Measurements from ENCODE around the gene GNAO1.

The GNAO1 gene

DNA sequence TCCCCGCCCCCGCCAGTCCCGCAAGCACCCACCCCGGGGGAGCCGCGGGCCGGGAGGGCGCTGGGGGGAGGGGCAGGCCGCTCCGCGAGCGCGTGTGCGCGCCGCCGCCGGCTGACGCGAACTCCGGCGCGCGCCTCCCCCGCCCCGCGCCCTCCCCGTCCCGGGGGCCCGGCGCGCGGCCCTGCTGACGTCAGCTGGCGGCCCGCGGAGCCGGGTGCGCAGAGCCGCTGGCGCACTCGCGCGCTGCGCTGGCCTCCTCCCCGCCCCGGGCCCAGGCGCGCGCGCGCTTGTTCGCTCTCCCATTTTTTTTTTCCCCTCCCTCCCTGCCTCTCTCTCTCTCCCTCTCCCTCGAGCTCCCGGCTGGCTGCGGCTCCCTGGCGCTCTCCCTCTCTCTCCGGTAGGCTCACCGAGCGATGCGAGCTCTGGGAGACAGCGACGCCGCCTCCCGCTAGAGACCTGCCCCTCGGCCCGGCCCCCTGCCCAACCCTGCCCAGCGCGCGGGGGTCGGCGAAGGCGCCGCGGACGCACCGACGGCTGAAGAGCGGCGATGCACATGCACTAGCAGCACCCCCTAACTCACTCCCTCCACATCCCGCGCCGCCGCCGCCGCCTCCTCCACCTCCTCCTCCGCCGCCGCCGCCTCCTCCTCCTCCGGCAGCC lies at the start of gene GNAO1:
GNAO1 (plus strand) TSS at position 334 of the 660 bp plus-strand sequence. CDS start 747 bp downstream, outside the sequence.
- no peak for DNase-seq

DNA sequence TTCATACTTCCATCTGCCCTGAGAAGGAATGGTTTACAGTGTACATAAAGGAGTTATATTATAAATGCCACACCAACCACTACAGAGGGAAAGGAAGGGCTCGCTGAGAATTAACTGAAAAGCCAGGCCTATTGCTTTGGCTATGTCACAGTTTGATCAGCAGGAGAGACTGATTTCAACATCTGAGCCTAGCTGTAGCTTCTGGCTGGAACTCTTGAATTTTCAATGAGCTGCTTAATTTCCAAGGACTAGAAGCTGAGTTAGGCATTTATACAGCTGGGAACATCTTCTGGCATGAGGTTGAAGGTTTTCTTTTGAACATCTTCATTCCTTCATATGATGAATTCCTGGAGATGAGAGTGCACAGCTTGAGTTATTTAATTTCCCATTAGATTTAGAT lies 47.6 kb upstream of the GNAO1 start:
- no peak for DNase-seq

DNA sequence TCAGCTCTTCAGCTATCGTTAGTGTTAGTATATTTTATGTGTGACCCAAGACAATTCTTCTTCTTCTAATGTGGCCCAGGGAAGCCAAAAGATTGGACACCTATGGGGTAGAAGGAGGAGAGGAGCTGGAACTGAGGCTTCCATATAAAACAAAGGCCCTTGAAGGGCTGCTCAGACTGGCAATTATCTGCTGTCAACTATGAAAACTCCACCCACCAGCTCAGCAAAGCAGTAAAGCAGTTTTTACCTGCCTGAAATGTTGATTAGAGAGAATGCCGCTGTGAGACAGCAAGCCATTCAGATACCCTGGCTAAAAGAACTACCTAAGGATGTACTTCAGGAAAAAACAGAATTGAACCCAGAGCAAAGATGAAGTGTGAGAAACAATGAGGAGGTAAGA lies 45.9 kb upstream of the GNAO1 start:
- DNase-seq: no peak

- no peak for DNase-seq
These were observed 39.7 kb upstream of the GNAO1 start for GRCh38 chr16:56151621-56152020.

DNA sequence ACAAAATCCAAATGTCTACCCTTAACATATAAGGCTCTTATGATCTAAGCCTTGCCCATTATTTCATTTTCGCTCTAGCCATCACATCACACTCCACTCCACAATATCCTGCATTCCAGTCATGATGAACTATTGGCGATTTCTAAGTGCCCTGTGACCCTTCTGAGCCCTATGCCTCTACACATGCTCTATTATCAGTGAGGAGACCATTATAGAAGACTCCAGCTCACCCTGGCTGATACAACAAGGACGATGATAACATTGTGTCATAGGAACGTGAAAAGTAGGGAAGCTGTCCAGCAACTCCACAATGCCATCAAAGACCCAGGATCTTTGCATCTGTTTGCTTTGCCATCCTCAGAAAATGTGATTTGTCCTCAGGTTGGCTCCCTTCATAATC lies 29.6 kb upstream of the GNAO1 start:
- no peak for DNase-seq

GRCh38 chr16:56163089-56163488 lies 28.2 kb upstream of the GNAO1 start:
- DNase-seq: no peak

GRCh38 chr16:56163938-56164337 lies 27.4 kb upstream of the GNAO1 start:
- no peak for DNase-seq

DNA sequence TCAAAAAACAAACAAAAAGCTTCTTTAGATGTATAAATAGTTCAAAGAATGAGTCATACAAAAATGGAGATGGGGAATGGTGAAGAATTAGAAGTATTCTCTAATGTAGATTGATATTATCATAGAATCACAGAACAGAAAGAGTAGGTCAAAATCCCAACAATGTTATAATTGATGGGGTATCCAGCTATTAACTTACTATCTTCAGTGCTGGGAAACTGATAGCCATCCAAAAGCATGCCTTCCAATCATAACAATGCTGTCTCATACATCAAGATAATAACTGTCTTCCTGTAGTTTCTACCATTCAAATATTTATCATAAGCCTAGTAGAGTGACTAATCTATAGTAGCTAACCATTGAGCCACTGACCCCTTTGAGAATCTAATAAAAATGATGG lies 26.7 kb upstream of the GNAO1 start:
- no peak for DNase-seq

GRCh38 chr16:56174411-56174810 lies 16.9 kb upstream of the GNAO1 start:
- no peak for DNase-seq

GRCh38 chr16:56181401-56181800 lies 9.9 kb upstream of the GNAO1 start:
- DNase-seq: no peak

GRCh38 chr16:56183266-56183665 lies 8.0 kb upstream of the GNAO1 start:
- DNase-seq: no peak

GRCh38 chr16:56190048-56190676 lies 1.1 kb upstream of the GNAO1 start:
- no peak for DNase-seq

GRCh38 chr16:56190677-56191155 lies 573 bp upstream of the GNAO1 start:
- DNase-seq: no peak

- no peak for DNase-seq
These were observed 746 bp downstream of the GNAO1 start for GRCh38 chr16:56191835-56192634.

GRCh38 chr16:56192635-56192945 lies 1.3 kb downstream of the GNAO1 start:
- no peak for DNase-seq

GRCh38 chr16:56192986-56193945 lies 2.0 kb downstream of the GNAO1 start:
- DNase-seq: no peak

GRCh38 chr16:56193951-56194726 lies 2.9 kb downstream of the GNAO1 start:
- peak; percentile 15 for DNase-seq

DNA sequence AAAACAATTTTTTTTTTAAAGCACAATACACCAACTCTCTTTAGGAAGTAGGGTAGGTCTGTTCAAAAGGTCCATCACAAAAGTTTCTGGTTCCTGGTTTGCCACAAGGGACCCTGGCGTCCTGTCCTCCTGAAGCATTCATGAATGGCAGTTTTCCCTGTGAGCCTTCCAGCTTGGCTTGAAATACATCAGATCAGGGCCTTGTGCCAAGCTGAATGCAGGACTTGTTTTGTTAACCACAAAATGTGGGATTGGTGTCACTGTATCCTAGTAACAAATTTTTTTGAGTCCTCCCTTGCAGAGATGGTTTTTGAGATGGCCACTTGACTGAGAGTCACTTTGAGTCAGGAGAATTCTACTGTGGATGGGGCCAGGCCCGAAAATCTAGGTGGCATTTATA lies 3.9 kb downstream of the GNAO1 start:
- DNase-seq: no peak

DNA sequence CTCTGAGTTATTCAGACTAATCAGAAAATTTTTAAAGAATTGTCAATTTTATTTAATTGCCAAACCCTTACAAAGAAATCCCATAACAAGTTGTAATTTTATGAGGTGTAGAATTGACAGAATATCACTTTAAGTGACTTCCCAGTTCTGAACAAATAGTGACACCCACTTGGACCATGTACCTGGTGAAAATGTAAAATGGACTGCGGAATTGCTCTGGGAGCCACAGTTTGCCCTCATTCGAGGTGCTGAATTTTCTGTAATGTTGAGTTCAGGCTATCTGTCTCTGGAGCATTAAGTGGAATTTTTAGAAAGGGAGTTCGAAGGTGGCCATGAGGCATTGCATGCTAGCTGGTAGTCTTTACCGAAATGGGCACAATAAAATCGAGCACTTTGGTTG lies 5.1 kb downstream of the GNAO1 start:
- DNase-seq: no peak

DNA sequence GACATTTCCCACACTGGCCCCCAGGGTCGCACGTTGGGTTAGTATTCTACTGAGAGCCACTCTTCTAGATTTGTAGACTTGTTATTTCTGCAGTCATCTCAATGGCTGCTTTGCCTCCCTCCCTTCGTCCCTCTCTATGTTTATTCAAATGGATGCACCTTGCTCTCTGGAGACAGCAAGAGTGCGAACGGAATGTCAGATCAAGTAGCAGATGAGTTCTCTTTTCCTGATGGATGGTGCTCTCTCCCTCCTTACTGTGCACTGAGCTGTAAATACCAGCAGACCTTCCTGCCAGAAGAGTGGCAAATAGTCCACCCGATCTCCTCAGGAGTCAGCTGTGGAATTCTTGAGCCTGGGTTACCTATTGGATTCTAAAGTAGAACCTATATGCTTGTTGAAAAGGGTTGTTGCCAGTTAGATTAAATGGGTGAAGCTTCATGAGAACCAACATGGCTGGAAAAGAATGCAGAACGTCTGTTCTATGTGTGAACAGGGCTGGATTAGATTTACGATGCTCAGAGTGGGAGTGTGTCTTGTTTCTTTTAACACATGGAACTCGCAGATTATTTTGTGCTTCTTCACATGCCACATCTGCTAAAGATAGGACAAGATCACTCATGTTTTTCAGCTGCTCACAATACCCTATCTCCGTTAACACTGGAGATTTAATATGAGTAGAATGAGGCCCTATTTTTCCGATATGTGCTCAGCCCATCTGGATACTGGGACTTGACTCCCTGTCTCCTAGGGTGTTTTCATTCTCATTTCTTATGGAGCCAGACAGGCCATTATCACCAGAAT lies 6.1 kb downstream of the GNAO1 start:
- no peak for DNase-seq

All from KG1 (cell line).